Sigmoid colon (tissue), 7 donors: Measurements from ENCODE around the gene SRSF8. TPM values are rescaled to one million over a fixed set of nuclear protein-coding genes. Genes with fewer than 3 reads are reported as not detected.
"Not testable (repeated sequence)": the region's sequence is repeated elsewhere in the genome, so short reads cannot be mapped to it uniquely, and the experiment has no call there.

Source experiments
- DNase-seq: peaks from one replicate; pipeline ENCODE4 v3.0.0-alpha.2; 2019
- H3K27ac ChIP-seq, 4 donors: fragments of 200-600 bp; sonication (generic); one replicate each; pipeline ENCODE4 v1.5.1; 2016 to 2019; ENCODE audit warnings: mild to moderate bottlenecking in 1 of 4
- H3K27me3 ChIP-seq, 3 donors: fragments of 200-600 bp; sonication (generic); one replicate each; pipeline ENCODE4 v1.5.1; 2019; ENCODE audit warnings: mild to moderate bottlenecking in 1 of 3
- H3K36me3 ChIP-seq, 4 donors: fragments of 200-600 bp; sonication (generic); one replicate each; pipeline ENCODE4 v1.5.1; 2016 to 2019
- H3K4me1 ChIP-seq, 4 donors: fragments of 200-600 bp; sonication (generic); one replicate each; pipeline ENCODE4 v1.5.1; 2017 to 2019
- H3K4me3 ChIP-seq, 4 donors: fragments of 200-600 bp; sonication (generic); one replicate each; pipeline ENCODE4 v1.5.1; 2017 to 2019; ENCODE audit warnings: mild to moderate bottlenecking in 2 of 4, moderate library complexity in 1 of 4
- H3K9me3 ChIP-seq, 4 donors: fragments of 200-600 bp in 3 of 4; sonication (generic) in 3 of 4; one replicate each; pipeline versions ENCODE4 v1.5.1 to v1.6.1; 2013 to 2019
- CTCF ChIP-seq, 4 experiments: fragments of 450-650 bp in 3 of 4; fragments of 200-600 bp in 1 of 4; IDR thresholded peaks; one replicate each; pipeline ENCODE4 v1.5.1; 2016 to 2019; ENCODE audit warnings: antibody characterized with exemption in 4 of 4, mild to moderate bottlenecking in 3 of 4, moderate library complexity in 2 of 4
- EP300 ChIP-seq, 4 donors: sonication (generic); formaldehyde crosslinking; IDR thresholded peaks; one replicate each; pipeline ENCODE4 v1.6.1; 2017; ENCODE audit warnings: antibody characterized with exemption in 4 of 4
- POLR2A ChIP-seq, 2 donors: fragments of 450-650 bp; IDR thresholded peaks; one replicate each; pipeline ENCODE4 v1.6.1; 2016; ENCODE audit warnings: antibody characterized with exemption in 2 of 2, mild to moderate bottlenecking in 2 of 2, moderate library complexity in 2 of 2
- POLR2AphosphoS5 ChIP-seq, 4 donors: sonication (generic); formaldehyde crosslinking; IDR thresholded peaks; one replicate each; pipeline ENCODE4 v1.6.1; 2017; ENCODE audit warnings: antibody characterized with exemption in 4 of 4
- WGBS, 2 donors: extraction: QIAGEN DNeasy Blood & Tissue Kit; methylation state at CpG; one replicate each; pipeline ENCODE4 v1.1.7; 2013; 5-methylcytosine and 5-hydroxymethylcytosine counted together
- intact Hi-C: fragments of 100-400 bp; cut with DNase I; formaldehyde crosslinking; loops from one replicate; pipeline ENCODE4 v1.15.1; 2023
- polyA plus RNA-seq, 3 donors: library from polyadenylated mRNA; stranded (reverse); fragments of 200-250 nt; gene quantifications; one replicate each; pipeline ENCODE4 v1.2.3, GENCODE V29; 2013
- total RNA-seq, 4 donors: library from RNA; depleted of rRNA; stranded (reverse); fragments of >200 nt; gene quantifications; one replicate each; pipeline ENCODE4 v1.1.0, GENCODE V29; 2016
- donor health status: healthy with polysubstance abuse.
- donor health status: Bipolar disorder and iron deficiency.
- donor health status: healthy.

The SRSF8 gene
- total and polyA plus RNA-seq, 7 donors = 15.0 to 54.7 (median 30.4) TPM

- Histone ChIP-seq H3K27ac (no peak overlapping the region), H3K4me1 (no peaks in the 10 kb centered on the region), H3K4me3 (no peak overlapping the region), H3K9me3 (no peaks in the 10 kb centered on the region), H3K27me3 (peaks cover 8 to 21% (median 21%) of the 10 kb centered on the region in 3 donors), H3K36me3 (no peaks in the 10 kb centered on the region)
- 66 to 82% methylated on average over 2 of the region's 2 CpGs for WGBS, 2 donors
- TF ChIP-seq EP300 (IDR thresholded peaks at IDR 0.05) = no peak
- TF ChIP-seq CTCF (IDR thresholded peaks at IDR 0.05) = no peak
- TF ChIP-seq POLR2AphosphoS5 (IDR thresholded peaks at IDR 0.05) = no peak
- no peak for TF ChIP-seq POLR2A (IDR thresholded peaks at IDR 0.05)
- DNase-seq = no peak
- intact Hi-C loops = no loop called here
These were observed 31.4 kb upstream of the SRSF8 start for GRCh38 chr11:95035316-95035715.

GRCh38 chr11:95037356-95038035, 29.2 kb upstream of the SRSF8 start:
- H3K36me3 ChIP-seq, intact Hi-C loops, H3K9me3 ChIP-seq, H3K4me1 ChIP-seq, DNase-seq, H3K27ac ChIP-seq: not testable (repeated sequence)
- Histone ChIP-seq H3K27me3 (peaks cover 8 to 30% (median 21%) of the 10 kb centered on the region in 3 donors), H3K4me3 (peak overlapping the region in 2 of 4 donors; percentile 29 to 34)
- WGBS, 2 donors = 24 to 54% methylated on average over 71 of the region's 71 CpGs

- H3K4me3 ChIP-seq = no peak overlapping the region
- WGBS, 2 donors = 94 to 95% methylated on average over 1 of the region's 1 CpG
These were observed 24.5 kb upstream of the SRSF8 start for GRCh38 chr11:95042239-95042638.

GRCh38 chr11:95042906-95043305, 23.8 kb upstream of the SRSF8 start:
- Histone ChIP-seq H3K4me3 (no peak overlapping the region), H3K9me3 (no peaks in the 10 kb centered on the region), H3K4me1 (no peaks in the 10 kb centered on the region), H3K36me3 (no peaks in the 10 kb centered on the region), H3K27ac (no peak overlapping the region), H3K27me3 (peaks cover 0 to 29% (median 6%) of the 10 kb centered on the region in 3 donors)
- intact Hi-C loops = no loop called here
- no peak for DNase-seq
- TF ChIP-seq EP300 (IDR thresholded peaks at IDR 0.05) (no peak), POLR2A (IDR thresholded peaks at IDR 0.05) (no peak), CTCF (IDR thresholded peaks at IDR 0.05) (no peak), POLR2AphosphoS5 (IDR thresholded peaks at IDR 0.05) (no peak)
- 84 to 87% methylated on average over 3 of the region's 3 CpGs for WGBS, 2 donors

More at GRCh38 chr11:95042239-95042638, 24.5 kb upstream of the SRSF8 start:
- no peaks in the 10 kb centered on the region for H3K9me3 ChIP-seq
- TF ChIP-seq POLR2AphosphoS5 (IDR thresholded peaks at IDR 0.05) (no peak), EP300 (IDR thresholded peaks at IDR 0.05) (no peak), POLR2A (IDR thresholded peaks at IDR 0.05) (no peak), CTCF (IDR thresholded peaks at IDR 0.05) (no peak)
- no peak overlapping the region for H3K27ac ChIP-seq
- no peaks in the 10 kb centered on the region for H3K4me1 ChIP-seq
- no peaks in the 10 kb centered on the region for H3K36me3 ChIP-seq
- peaks cover 2 to 35% (median 13%) of the 10 kb centered on the region in 3 donors for H3K27me3 ChIP-seq
- no peak for DNase-seq
- intact Hi-C loops = no loop called here

GRCh38 chr11:95044010-95044409, 22.7 kb upstream of the SRSF8 start:
- no peak for DNase-seq
- WGBS, 2 donors = 71 to 78% methylated on average over 4 of the region's 4 CpGs
- Histone ChIP-seq H3K27ac (no peak overlapping the region), H3K9me3 (no peaks in the 10 kb centered on the region), H3K36me3 (no peaks in the 10 kb centered on the region), H3K4me3 (no peak overlapping the region), H3K4me1 (no peaks in the 10 kb centered on the region), H3K27me3 (peaks cover 0 to 23% (median 0%) of the 10 kb centered on the region in 3 donors)
- intact Hi-C loops = no loop called here
- TF ChIP-seq POLR2A (IDR thresholded peaks at IDR 0.05) = no peak
- TF ChIP-seq POLR2AphosphoS5 (IDR thresholded peaks at IDR 0.05) = no peak
- no peak for TF ChIP-seq EP300 (IDR thresholded peaks at IDR 0.05)
- no peak for TF ChIP-seq CTCF (IDR thresholded peaks at IDR 0.05)
